DND-41 (cell line): Measurements from ENCODE around the gene COQ7.

Experiments used
- ATAC-seq: fragments of 200-7000 bp; cut with Tn5 transposase; 3 replicates; pipeline ENCODE4 v1.9.1; 2021; ENCODE audit warnings: low read depth; ENCODE audit not compliant: insufficient read depth
- DNase-seq: peaks from one replicate; pipeline ENCODE4 v3.0.0-alpha.2; 2020
- H2AFZ ChIP-seq: 2 replicates; pipeline ENCODE4 v1.6.0; 2012; ENCODE audit warnings: low read depth, low read length
- H3K27ac ChIP-seq: 2 replicates; pipeline ENCODE4 v1.5.1; 2012; ENCODE audit warnings: low read length, inconsistent platforms
- H3K27me3 ChIP-seq: fragments of 200-600 bp; sonication (generic); 2 replicates; pipeline ENCODE4 v1.6.0; 2012; ENCODE audit warnings: low read length, mild to moderate bottlenecking, inconsistent platforms; ENCODE audit not compliant: insufficient read depth, poor library complexity
- H3K36me3 ChIP-seq: 2 replicates; pipeline ENCODE4 v1.5.1; 2012; ENCODE audit warnings: low read length, inconsistent platforms; ENCODE audit not compliant: insufficient read depth
- H3K4me1 ChIP-seq: 2 replicates; pipeline ENCODE4 v1.5.1; 2012; ENCODE audit warnings: mild to moderate bottlenecking, low read length; ENCODE audit not compliant: insufficient read depth
- H3K4me2 ChIP-seq: 2 replicates; pipeline ENCODE4 v1.6.0; 2012; ENCODE audit warnings: mild to moderate bottlenecking, moderate library complexity, low read length, inconsistent platforms; ENCODE audit not compliant: insufficient read depth
- H3K4me3 ChIP-seq, 2 experiments: fragments of 200-600 bp in 1 of 2; shearing (Covaris generic) in 1 of 2; 2 replicates each; pipeline ENCODE4 v1.5.1; 2012 to 2016; ENCODE audit warnings: inconsistent platforms in 2 of 2, low read length in 2 of 2, mild to moderate bottlenecking in 2 of 2, low read depth in 1 of 2, moderate library complexity in 1 of 2
- H3K79me2 ChIP-seq: 2 replicates; pipeline ENCODE4 v1.6.0; 2012; ENCODE audit warnings: low read length, inconsistent platforms; ENCODE audit not compliant: insufficient read depth
- H3K9ac ChIP-seq: 2 replicates; pipeline ENCODE4 v1.6.0; 2012; ENCODE audit warnings: low read depth, mild to moderate bottlenecking, inconsistent platforms, low read length, moderate library complexity
- H3K9me3 ChIP-seq: 2 replicates; pipeline ENCODE4 v1.5.1; 2012; ENCODE audit warnings: low read length, moderate library complexity, mild to moderate bottlenecking, inconsistent platforms; ENCODE audit not compliant: insufficient read depth, severe bottlenecking
- H4K20me1 ChIP-seq: 2 replicates; pipeline ENCODE4 v1.6.0; 2012; ENCODE audit warnings: low read length; ENCODE audit not compliant: insufficient read depth
- CTCF ChIP-seq: IDR thresholded peaks from 2 replicates; pipeline ENCODE4 v1.5.1; 2012; ENCODE audit warnings: borderline replicate concordance, low read length, moderate library complexity, mild to moderate bottlenecking; ENCODE audit not compliant: poor library complexity, severe bottlenecking; ENCODE audit errors: extremely low read depth
- EZH2 ChIP-seq: IDR thresholded peaks from 3 replicates; pipeline ENCODE4 v1.6.1; 2012; ENCODE audit warnings: borderline replicate concordance, low read depth, mild to moderate bottlenecking, moderate library complexity, low read length, inconsistent platforms; ENCODE audit not compliant: severe bottlenecking

COQ7 gene

GRCh38 chr16:19123535-19124178, 56.2 kb downstream of the COQ7 start:
- TF ChIP-seq CTCF, result no peak
- no peak for TF ChIP-seq EZH2
- H3K27me3 ChIP-seq, result peaks cover 4% of the 10 kb centered on the region
- H3K4me3 ChIP-seq, result no peak overlapping the region
- no peak for DNase-seq
- H3K4me2 ChIP-seq, result no peak overlapping the region
- H4K20me1 ChIP-seq, result no peaks in the 10 kb centered on the region
- H2AFZ ChIP-seq, result no peak overlapping the region
- ATAC-seq, result no peak
- peaks cover 3% of the 10 kb centered on the region for H3K9me3 ChIP-seq
- H3K27ac ChIP-seq, result no peak overlapping the region
- H3K36me3 ChIP-seq, result no peaks in the 10 kb centered on the region
- no peak overlapping the region for H3K9ac ChIP-seq
- no peaks in the 10 kb centered on the region for H3K79me2 ChIP-seq
- H3K4me1 ChIP-seq, result no peaks in the 10 kb centered on the region

GRCh38 chr16:19126300-19126699, 58.9 kb downstream of the COQ7 start:
- Histone ChIP-seq H2AFZ (no peak overlapping the region), H4K20me1 (no peaks in the 10 kb centered on the region), H3K27me3 (no peaks in the 10 kb centered on the region), H3K79me2 (no peaks in the 10 kb centered on the region), H3K36me3 (no peaks in the 10 kb centered on the region), H3K9me3 (peaks cover 3% of the 10 kb centered on the region), H3K4me2 (no peak overlapping the region), H3K4me3 (no peak overlapping the region), H3K4me1 (peaks cover 8% of the 10 kb centered on the region; the same call in 1 of the 2 replicates), H3K27ac (no peak overlapping the region), H3K9ac (no peak overlapping the region)
- TF ChIP-seq EZH2 (no peak), CTCF (no peak)
- no peak for ATAC-seq
- no peak for DNase-seq

GRCh38 chr16:19127205-19127604, 59.8 kb downstream of the COQ7 start:
- H3K27ac ChIP-seq, result no peak overlapping the region
- no peaks in the 10 kb centered on the region for H3K79me2 ChIP-seq
- H3K9ac ChIP-seq, result no peak overlapping the region
- peaks cover 9% of the 10 kb centered on the region; the same call in 1 of the 2 replicates for H3K4me1 ChIP-seq
- no peak for TF ChIP-seq EZH2
- no peak for TF ChIP-seq CTCF
- no peak overlapping the region for H2AFZ ChIP-seq
- no peak for ATAC-seq
- no peak overlapping the region for H3K4me2 ChIP-seq
- DNase-seq, result no peak
- H3K36me3 ChIP-seq, result no peaks in the 10 kb centered on the region
- H3K27me3 ChIP-seq, result no peaks in the 10 kb centered on the region
- H4K20me1 ChIP-seq, result no peaks in the 10 kb centered on the region
- no peak overlapping the region for H3K4me3 ChIP-seq
- H3K9me3 ChIP-seq, result peaks cover 3% of the 10 kb centered on the region
